GDM1 (cell line): ENCODE data around the gene CACNG4.

Source experiments
- DNase-seq: peaks from one replicate; lab custom pipeline; 2025; lab: John Stamatoyannopoulos, UW

CACNG4 gene

GRCh38 chr17:66944351-66945146 lies 20.0 kb upstream of the CACNG4 start:
- DNase-seq = no peak

- no peak for DNase-seq
These were observed 19.2 kb upstream of the CACNG4 start for GRCh38 chr17:66945147-66945835.

DNA sequence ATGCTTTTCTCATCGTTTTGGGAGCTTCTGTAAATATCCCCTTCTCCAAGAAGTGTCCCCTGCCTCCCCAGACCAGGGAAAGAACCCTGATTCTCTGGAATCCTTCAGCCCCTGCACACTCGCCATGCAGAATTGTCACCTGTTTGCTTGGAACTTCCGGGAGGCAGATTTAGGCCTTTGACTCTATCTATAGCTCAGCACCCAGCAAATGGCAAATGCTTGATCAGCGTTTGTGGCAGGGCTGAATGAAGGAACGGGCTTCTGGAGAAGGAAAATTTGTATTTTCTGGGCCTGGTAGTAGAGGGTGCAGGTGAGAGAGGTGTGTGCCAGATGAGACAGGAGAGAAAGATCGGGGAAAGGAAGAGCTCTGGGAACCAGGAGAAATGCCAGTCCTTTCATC lies 18.3 kb upstream of the CACNG4 start:
- no peak for DNase-seq

- DNase-seq = no peak
These were observed 17.2 kb upstream of the CACNG4 start for GRCh38 chr17:66947311-66947710.

GRCh38 chr17:66948061-66948750 lies 16.3 kb upstream of the CACNG4 start:
- DNase-seq = no peak

- no peak for DNase-seq
These were observed 15.0 kb upstream of the CACNG4 start for GRCh38 chr17:66949501-66949900.

- no peak for DNase-seq
These were observed 14.2 kb upstream of the CACNG4 start for GRCh38 chr17:66950325-66950724.

DNA sequence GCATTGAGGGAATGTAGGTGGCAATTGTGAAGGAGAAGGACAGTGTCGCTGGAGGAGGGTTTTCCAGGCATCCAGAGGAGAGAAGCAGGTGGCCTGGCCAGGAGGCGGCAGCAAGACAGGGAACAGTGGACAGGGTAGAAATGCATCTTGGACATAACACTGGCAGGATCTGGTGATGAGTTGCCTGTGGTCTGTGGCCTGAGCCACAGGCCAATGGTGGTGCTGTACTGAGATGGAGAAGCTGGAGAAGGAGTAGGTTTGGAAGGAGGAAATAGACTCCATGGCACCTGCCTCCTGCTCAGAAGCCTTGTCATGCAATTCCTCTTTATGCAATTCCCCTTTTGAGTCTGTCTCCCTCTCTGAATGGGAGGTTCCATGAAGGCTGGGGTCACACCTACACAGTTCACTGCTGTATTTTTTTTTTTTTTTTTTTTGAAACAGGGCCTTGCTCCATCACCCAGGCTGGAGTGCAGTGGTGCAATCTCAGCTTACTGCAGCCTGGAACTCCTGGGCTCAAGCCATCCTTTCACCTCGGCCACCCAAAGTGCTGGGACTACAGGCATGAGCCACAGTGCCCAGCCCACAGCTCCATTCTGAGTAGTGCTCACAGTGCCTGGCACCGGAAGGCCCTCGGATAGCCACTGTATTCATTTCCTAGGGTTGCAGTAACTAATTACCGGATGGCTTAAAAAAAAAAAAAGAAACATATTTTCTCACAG lies 13.5 kb upstream of the CACNG4 start:
- DNase-seq = no peak

DNA sequence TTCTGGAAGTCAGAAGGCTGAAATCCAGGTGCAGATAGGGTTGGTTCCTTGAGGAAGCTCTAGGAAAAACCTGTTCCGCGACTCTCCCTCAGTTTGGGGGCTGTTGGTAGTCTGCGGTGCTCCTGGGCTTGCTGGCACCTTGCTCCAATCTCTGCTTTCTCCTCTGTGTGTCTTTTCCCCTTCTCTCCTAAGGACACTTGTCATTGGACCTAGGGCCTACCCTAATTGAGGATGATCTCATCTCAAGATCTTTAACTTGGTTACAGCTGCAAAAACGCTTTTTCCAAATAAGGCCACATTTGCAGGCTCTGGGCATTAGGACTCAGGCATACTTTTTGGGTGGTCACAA lies 12.9 kb upstream of the CACNG4 start:
- no peak for DNase-seq

DNA sequence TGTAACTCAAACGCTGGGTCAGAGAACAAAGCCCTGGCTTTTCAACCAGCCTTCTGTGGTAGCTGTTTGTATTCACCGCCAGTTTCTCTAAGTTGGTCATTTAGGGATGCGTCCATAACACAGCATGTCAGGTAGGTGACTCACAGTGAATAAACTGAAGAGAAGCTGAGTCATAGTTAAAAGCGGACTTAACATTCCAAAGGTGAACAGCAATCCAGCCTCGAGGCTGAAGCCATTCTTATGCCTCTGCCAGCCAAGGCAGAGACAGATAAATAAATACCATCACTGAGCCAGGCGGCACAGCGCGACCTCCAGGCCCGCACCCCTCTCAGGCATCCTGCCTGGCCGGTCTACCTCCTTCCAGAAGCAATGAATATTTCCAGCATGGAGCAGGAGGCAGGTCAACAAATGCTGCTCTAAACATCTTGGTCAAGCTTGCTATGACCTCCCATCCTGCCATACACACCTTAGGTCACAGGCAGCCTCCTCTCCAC lies 12.4 kb upstream of the CACNG4 start:
- no peak for DNase-seq

GRCh38 chr17:66952681-66953629 lies 11.6 kb upstream of the CACNG4 start:
- no peak for DNase-seq

- no peak for DNase-seq
These were observed 10.9 kb upstream of the CACNG4 start for GRCh38 chr17:66953630-66954020.

GRCh38 chr17:66954632-66955031 lies 9.9 kb upstream of the CACNG4 start:
- no peak for DNase-seq

DNA sequence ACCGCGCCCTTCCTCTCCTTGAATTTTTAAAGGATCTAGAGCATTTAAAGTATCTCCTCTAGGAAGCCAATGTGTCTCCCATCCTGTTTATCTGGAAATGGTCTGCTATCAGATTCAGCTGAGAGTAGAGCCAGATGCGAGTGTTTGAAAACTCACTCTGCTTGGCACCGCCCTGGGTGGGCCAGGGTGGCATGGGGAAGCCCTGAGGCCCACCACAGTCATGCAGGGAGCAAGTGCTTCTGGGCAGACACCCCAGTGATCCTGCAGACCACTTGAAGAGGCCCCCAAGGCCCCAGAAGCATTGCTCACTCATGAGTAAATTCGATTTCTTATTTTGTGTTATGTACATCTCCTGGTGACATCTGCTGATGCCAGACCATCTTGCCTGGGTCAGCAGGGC lies 8.7 kb upstream of the CACNG4 start:
- no peak for DNase-seq

GRCh38 chr17:66956941-66957340 lies 7.6 kb upstream of the CACNG4 start:
- no peak for DNase-seq

GRCh38 chr17:66957343-66957742 lies 7.2 kb upstream of the CACNG4 start:
- no peak for DNase-seq

GRCh38 chr17:66957951-66958579 lies 6.4 kb upstream of the CACNG4 start:
- DNase-seq = no peak

DNA sequence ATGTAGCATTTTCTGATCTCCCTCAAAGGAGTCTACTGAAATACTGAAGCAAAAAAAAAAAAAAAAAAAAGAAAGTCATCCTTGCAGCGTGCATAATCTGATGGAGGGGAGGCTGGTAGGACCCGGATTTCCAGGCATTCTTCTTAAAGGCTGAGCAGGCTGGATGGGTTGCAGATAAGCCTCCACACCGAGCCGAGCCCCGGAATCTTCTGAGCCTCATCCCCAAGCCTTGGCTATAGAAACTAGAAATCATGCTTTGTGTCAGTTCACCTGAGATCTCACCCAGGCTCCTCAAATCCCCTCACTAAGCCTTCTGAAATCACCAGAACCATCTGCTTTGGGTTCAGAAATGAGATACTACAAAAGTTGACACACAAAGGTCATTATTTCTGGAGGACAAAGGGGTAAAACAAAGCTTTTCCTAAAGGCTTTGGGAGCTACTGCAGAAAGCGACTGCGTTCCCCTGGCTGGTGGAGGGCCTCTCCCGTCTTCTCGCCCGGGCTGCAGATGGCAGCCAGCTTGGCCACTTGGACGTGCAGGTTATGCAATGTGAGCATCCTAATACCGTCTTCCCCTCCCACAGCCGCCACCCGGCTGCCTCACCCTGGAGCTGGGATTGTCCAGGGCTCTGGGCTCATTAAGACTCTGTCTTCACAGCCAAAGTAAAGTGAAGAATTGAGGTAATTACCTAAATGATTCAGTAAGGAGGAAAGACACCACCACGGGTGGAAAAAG lies 4.7 kb upstream of the CACNG4 start:
- no peak for DNase-seq

DNA sequence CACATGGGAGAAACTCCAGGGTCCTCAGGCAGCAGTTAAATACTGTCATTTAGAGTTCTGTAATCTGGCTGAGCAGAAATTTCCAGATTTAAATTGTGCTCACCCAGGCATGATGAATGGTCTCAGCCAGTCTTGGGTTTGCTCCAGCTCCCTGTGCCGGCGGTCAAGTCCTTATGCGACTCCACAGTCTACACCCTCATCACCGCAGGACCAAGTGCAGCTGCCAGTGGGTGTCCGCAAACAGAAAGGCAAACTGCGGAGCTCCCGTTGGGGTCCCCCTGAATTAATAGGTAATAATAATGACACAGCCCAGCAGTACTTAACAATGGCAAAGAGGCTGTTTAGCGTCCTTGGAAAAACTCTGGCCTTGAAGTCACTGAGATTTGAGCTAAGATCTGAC lies 3.9 kb upstream of the CACNG4 start:
- DNase-seq = no peak

GRCh38 chr17:66963521-66963908 lies 992 bp upstream of the CACNG4 start:
- DNase-seq = no peak
